ENCODE measurements around the gene SDK1. TPM values are rescaled to one million over a fixed set of nuclear protein-coding genes. Genes with fewer than 3 reads are reported as not detected.

Gene SDK1
- total and polyA plus RNA-seq, 2 donors (not counting 3 experiments of a cell fraction or from before 2014, with no cell fraction given): 1.6 to 3.9 TPM

DNA sequence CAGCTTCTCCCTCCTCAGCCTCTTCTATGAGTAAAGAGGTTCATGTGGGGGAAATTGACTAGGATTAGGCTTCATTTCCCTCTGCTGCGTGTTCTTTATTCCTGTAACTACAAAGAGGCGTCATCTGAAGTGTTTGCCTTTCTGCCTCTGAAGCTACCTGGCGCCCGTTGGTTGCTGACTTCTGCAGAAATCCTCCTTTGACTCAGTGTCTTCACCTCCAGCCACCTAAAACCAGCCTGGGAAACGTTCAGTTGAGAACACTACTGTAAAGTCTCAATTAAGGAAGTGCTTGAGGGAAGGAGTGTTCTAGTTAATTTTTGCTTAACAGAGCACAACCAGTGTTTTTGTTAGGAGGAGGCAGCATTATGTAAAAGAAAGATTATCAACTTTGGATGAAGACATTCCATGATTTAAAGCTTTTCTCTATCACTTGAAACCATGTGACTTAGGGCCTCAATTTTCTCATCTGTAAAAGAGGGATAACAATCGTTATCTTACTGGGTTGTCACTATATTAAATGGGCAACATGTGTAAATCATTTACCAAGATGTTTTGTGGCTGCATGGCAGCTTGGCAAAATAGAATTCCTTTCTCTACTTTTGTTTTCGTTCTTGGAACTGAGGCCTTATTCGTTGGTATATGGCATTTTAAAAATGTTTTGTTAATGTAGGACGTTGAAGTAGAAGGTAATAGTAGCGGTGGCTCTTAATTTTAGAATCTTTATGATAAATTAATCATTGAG lies 642.9 kb downstream of the SDK1 start:
- Histone ChIP-seq H2AFZ (ENCODE audit: low read depth, low read length) (no peak overlapping the region), H4K20me1 (replicated peaks; ENCODE audit: control insufficient read depth, extremely low read depth, insufficient read depth, low read length) (no peaks in the 10 kb centered on the region), H3K9me1 (replicated peaks; ENCODE audit: control insufficient read depth, extremely low read depth, insufficient read depth, low read length) (no peaks in the 10 kb centered on the region), H3K27ac (ENCODE audit: insufficient read depth, low read depth, low read length) (no peak overlapping the region), H3K4me1 (ENCODE audit: control insufficient read depth, extremely low read depth, insufficient read depth, low read length) (no peaks in the 10 kb centered on the region), H3K36me3 (ENCODE audit: control insufficient read depth in 2 of 2, extremely low read depth in 1 of 2, insufficient read depth in 2 of 2, low read length in 2 of 2) (no peaks in the 10 kb centered on the region), H3K27me3 (ENCODE audit: control insufficient read depth in 2 of 2, insufficient read depth in 2 of 2, low read length in 2 of 2) (no peaks in the 10 kb centered on the region), H3K9ac (replicated peaks; ENCODE audit: extremely low read depth, insufficient read depth, low read length) (no peak overlapping the region), H3K9me3 (replicated peaks; ENCODE audit: control insufficient read depth, insufficient read depth, low read length) (no peaks in the 10 kb centered on the region), H3K4me3 (replicated peaks in 1 of 3; ENCODE audit: insufficient read depth in 1 of 3, low read depth in 1 of 3, low read length in 3 of 3) (no peak overlapping the region), H3K4me2 (ENCODE audit: insufficient read depth, low read length) (no peak overlapping the region), H3K79me2 (ENCODE audit: control insufficient read depth, insufficient read depth, low read length) (no peaks in the 10 kb centered on the region)
- no peak for FAIRE-seq
- CTCF ChIA-PET: interaction anchor here (1.3 kb wide), 1 partner anchor 9 kb away, joined by 3 read pairs; no protein-coding TSS in a partner anchor
- intact Hi-C loops (cut with micrococcal nuclease) (no loop called here), dilution Hi-C loops (cut with MboI; ENCODE audit: extremely low pct_ligation_motif_present, low sequenced_read_pairs) (no loop called here)
- POLR2A ChIA-PET: no interaction called here
- TF ChIP-seq EZH2 (IDR thresholded peaks at IDR 0.05; ENCODE audit: borderline replicate concordance, low read depth, low read length, severe bottlenecking) (no peak), GATA2 (IDR thresholded peaks at IDR 0.05; ENCODE audit: insufficient read depth, insufficient read length, low read depth, low read length) (no peak), JUN (IDR thresholded peaks at IDR 0.05; ENCODE audit: borderline replicate concordance, insufficient read depth, insufficient read length, low read depth) (no peak), POLR2A (IDR thresholded peaks at IDR 0.05; ENCODE audit: low read depth, low read length) (no peak), POLR2AphosphoS5 (IDR thresholded peaks at IDR 0.05; ENCODE audit: insufficient read depth, low read depth, low read length) (no peak), FOS (IDR thresholded peaks at IDR 0.05; ENCODE audit: borderline replicate concordance, insufficient read depth, low read length) (no peak), MYC (IDR thresholded peaks at IDR 0.05; ENCODE audit: low read depth, low read length) (no peak)
- no peak for DNase-seq (ENCODE audit: low read depth, low spot score)
- BruUV-seq (replicated peaks): no TSS peak

GRCh38 chr7:3949242-3949640 lies 648.2 kb downstream of the SDK1 start:
- no peak overlapping the region for H3K4me2 ChIP-seq (ENCODE audit: insufficient read depth, low read length)
- H3K9me1 ChIP-seq (replicated peaks; ENCODE audit: control insufficient read depth, extremely low read depth, insufficient read depth, low read length): no peaks in the 10 kb centered on the region
- CTCF ChIA-PET: no interaction called here
- no peaks in the 10 kb centered on the region for H3K36me3 ChIP-seq (ENCODE audit: control insufficient read depth in 2 of 2, extremely low read depth in 1 of 2, insufficient read depth in 2 of 2, low read length in 2 of 2)
- DNase-seq (ENCODE audit: low read depth, low spot score) (no peak), FAIRE-seq (no peak)
- dilution Hi-C loops (cut with MboI; ENCODE audit: extremely low pct_ligation_motif_present, low sequenced_read_pairs): no loop called here
- no peaks in the 10 kb centered on the region for H3K9me3 ChIP-seq (replicated peaks; ENCODE audit: control insufficient read depth, insufficient read depth, low read length)
- no peak overlapping the region for H3K9ac ChIP-seq (replicated peaks; ENCODE audit: extremely low read depth, insufficient read depth, low read length)
- H3K27ac ChIP-seq (ENCODE audit: insufficient read depth, low read depth, low read length): no peak overlapping the region
- no peaks in the 10 kb centered on the region for H3K27me3 ChIP-seq (ENCODE audit: control insufficient read depth in 2 of 2, insufficient read depth in 2 of 2, low read length in 2 of 2)
- no peaks in the 10 kb centered on the region for H3K79me2 ChIP-seq (ENCODE audit: control insufficient read depth, insufficient read depth, low read length)
- no peak overlapping the region for H2AFZ ChIP-seq (ENCODE audit: low read depth, low read length)
- H3K4me1 ChIP-seq (ENCODE audit: control insufficient read depth, extremely low read depth, insufficient read depth, low read length): no peaks in the 10 kb centered on the region
- no peaks in the 10 kb centered on the region for H4K20me1 ChIP-seq (replicated peaks; ENCODE audit: control insufficient read depth, extremely low read depth, insufficient read depth, low read length)
- BruUV-seq (replicated peaks): no TSS peak
- TF ChIP-seq, protein P1, sequence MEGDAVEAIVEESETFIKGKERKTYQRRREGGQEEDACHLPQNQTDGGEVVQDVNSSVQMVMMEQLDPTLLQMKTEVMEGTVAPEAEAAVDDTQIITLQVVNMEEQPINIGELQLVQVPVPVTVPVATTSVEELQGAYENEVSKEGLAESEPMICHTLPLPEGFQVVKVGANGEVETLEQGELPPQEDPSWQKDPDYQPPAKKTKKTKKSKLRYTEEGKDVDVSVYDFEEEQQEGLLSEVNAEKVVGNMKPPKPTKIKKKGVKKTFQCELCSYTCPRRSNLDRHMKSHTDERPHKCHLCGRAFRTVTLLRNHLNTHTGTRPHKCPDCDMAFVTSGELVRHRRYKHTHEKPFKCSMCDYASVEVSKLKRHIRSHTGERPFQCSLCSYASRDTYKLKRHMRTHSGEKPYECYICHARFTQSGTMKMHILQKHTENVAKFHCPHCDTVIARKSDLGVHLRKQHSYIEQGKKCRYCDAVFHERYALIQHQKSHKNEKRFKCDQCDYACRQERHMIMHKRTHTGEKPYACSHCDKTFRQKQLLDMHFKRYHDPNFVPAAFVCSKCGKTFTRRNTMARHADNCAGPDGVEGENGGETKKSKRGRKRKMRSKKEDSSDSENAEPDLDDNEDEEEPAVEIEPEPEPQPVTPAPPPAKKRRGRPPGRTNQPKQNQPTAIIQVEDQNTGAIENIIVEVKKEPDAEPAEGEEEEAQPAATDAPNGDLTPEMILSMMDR (IDR thresholded peaks at IDR 0.05; ENCODE audit: extremely low read depth in 1 of 2, insufficient read depth in 1 of 2, low read depth in 1 of 2, low read length in 2 of 2): no peak
- no peak for TF ChIP-seq POLR2A (IDR thresholded peaks at IDR 0.05; ENCODE audit: low read depth, low read length)
- TF ChIP-seq MAX (IDR thresholded peaks at IDR 0.05; ENCODE audit: insufficient read depth, insufficient read length): no peak
- TF ChIP-seq POLR2AphosphoS5 (IDR thresholded peaks at IDR 0.05; ENCODE audit: insufficient read depth, low read depth, low read length): no peak
- TF ChIP-seq EZH2 (IDR thresholded peaks at IDR 0.05; ENCODE audit: borderline replicate concordance, low read depth, low read length, severe bottlenecking): no peak
- TF ChIP-seq FOS (IDR thresholded peaks at IDR 0.05; ENCODE audit: borderline replicate concordance, insufficient read depth, low read length): no peak
- TF ChIP-seq JUN (IDR thresholded peaks at IDR 0.05; ENCODE audit: borderline replicate concordance, insufficient read depth, insufficient read length, low read depth): no peak
- no peak for TF ChIP-seq GATA2 (IDR thresholded peaks at IDR 0.05; ENCODE audit: insufficient read depth, insufficient read length, low read depth, low read length)
- no peak for TF ChIP-seq MYC (IDR thresholded peaks at IDR 0.05; ENCODE audit: low read depth, low read length)
- intact Hi-C loops (cut with micrococcal nuclease): no loop called here
- POLR2A ChIA-PET: no interaction called here
- no peak overlapping the region for H3K4me3 ChIP-seq (replicated peaks in 1 of 3; ENCODE audit: insufficient read depth in 1 of 3, low read depth in 1 of 3, low read length in 3 of 3)

All from endothelial cell of umbilical vein (primary cell).